GM12873 (cell line): ENCODE data around the gene NEUROD4.

Source experiments
- CTCF ChIP-seq: IDR thresholded peaks from 2 replicates; pipeline ENCODE4 v1.5.1; 2012; ENCODE audit warnings: low read depth, mild to moderate bottlenecking, moderate library complexity, low read length, control low read depth; ENCODE audit not compliant: insufficient read depth; ENCODE audit errors: missing control alignments

The NEUROD4 gene

GRCh38 chr12:54977857-54978256 lies 41.9 kb upstream of the NEUROD4 start:
- TF ChIP-seq CTCF: no peak

- no peak for TF ChIP-seq CTCF
Observed at GRCh38 chr12:54980341-54980740, 39.4 kb upstream of the NEUROD4 start.

GRCh38 chr12:54981796-54982195 lies 38.0 kb upstream of the NEUROD4 start:
- TF ChIP-seq CTCF: no peak

- TF ChIP-seq CTCF: no peak
Observed at GRCh38 chr12:54983536-54984101, 36.2 kb upstream of the NEUROD4 start.

- TF ChIP-seq CTCF: no peak
Observed at GRCh38 chr12:54984658-54985376, 35.0 kb upstream of the NEUROD4 start, which contains the start of gene TESPA1. TESPA1 (minus strand) TSS chr12:54984762; CDS start chr12:54974562, 10,200 bp downstream.

GRCh38 chr12:54987611-54988231 lies 32.1 kb upstream of the NEUROD4 start:
- TF ChIP-seq CTCF: no peak

- no peak for TF ChIP-seq CTCF
Observed at GRCh38 chr12:54988402-54989054, 31.2 kb upstream of the NEUROD4 start.
